Fibroblast of mammary gland (primary cell): ENCODE measurements around the gene PVALEF.

Experiments
- DNase-seq: peaks from one replicate; pipeline ENCODE4 v3.0.0-alpha.2; 2010; ENCODE audit warnings: low read depth
- H3K4me3 ChIP-seq: 2 replicates; pipeline ENCODE4 v1.5.1; 2011; ENCODE audit warnings: low read depth, mild to moderate bottlenecking, low read length, moderate library complexity; ENCODE audit not compliant: control insufficient read depth
- CTCF ChIP-seq: conservative IDR thresholded peaks from 2 replicates; pipeline ENCODE4 v1.5.1; 2011; ENCODE audit warnings: low read depth, low read length, inconsistent platforms; ENCODE audit not compliant: control insufficient read depth, insufficient read depth

PVALEF gene

GRCh38 chr17:81191646-81192045, 26.3 kb downstream of the PVALEF start:
- no peak for TF ChIP-seq CTCF

GRCh38 chr17:81192386-81193050, 27.2 kb downstream of the PVALEF start:
- TF ChIP-seq CTCF: no peak

More at GRCh38 chr17:81191646-81192045, 26.3 kb downstream of the PVALEF start:
- no peak overlapping the region for H3K4me3 ChIP-seq
- DNase-seq: no peak

GRCh38 chr17:81193051-81193410, 27.7 kb downstream of the PVALEF start:
- TF ChIP-seq CTCF: no peak

More at GRCh38 chr17:81192386-81193050, 27.2 kb downstream of the PVALEF start:
- no peak for DNase-seq
- no peak overlapping the region for H3K4me3 ChIP-seq

GRCh38 chr17:81193470-81194224, 28.3 kb downstream of the PVALEF start:
- DNase-seq: peak; percentile 28
- no peak overlapping the region for H3K4me3 ChIP-seq
- no peak for TF ChIP-seq CTCF

More at GRCh38 chr17:81193051-81193410, 27.7 kb downstream of the PVALEF start:
- DNase-seq: no peak
- no peak overlapping the region for H3K4me3 ChIP-seq

GRCh38 chr17:81194225-81194760, 29.0 kb downstream of the PVALEF start:
- no peak overlapping the region for H3K4me3 ChIP-seq
- no peak for DNase-seq
- TF ChIP-seq CTCF: no peak

- H3K4me3 ChIP-seq: no peak overlapping the region
- DNase-seq: no peak
- TF ChIP-seq CTCF: no peak
These were observed 29.9 kb downstream of the PVALEF start for GRCh38 chr17:81194941-81195901.
